GM19463 (cell line): Measurements from ENCODE around the gene PROCR.
A peak's percentile ranks its signal among the peaks of the same experiment; 100 is the strongest.
"Not testable (repeated sequence)": the region's sequence is repeated elsewhere in the genome, so short reads cannot be mapped to it uniquely, and the experiment has no call there.

Experiments used
- ATAC-seq: cut with Tn5 transposase; IDR thresholded peaks from one replicate; pipeline ENCODE4 v1.9.1; 2021; ENCODE audit warnings: mild to moderate bottlenecking, moderate library complexity; ENCODE audit not compliant: unreplicated experiment

Gene PROCR

GRCh38 chr20:35171753-35172433 lies at the start of gene PROCR:
PROCR (plus strand) TSS chr20:35172072; CDS start chr20:35172155, 83 bp downstream.
- no peak for ATAC-seq

DNA sequence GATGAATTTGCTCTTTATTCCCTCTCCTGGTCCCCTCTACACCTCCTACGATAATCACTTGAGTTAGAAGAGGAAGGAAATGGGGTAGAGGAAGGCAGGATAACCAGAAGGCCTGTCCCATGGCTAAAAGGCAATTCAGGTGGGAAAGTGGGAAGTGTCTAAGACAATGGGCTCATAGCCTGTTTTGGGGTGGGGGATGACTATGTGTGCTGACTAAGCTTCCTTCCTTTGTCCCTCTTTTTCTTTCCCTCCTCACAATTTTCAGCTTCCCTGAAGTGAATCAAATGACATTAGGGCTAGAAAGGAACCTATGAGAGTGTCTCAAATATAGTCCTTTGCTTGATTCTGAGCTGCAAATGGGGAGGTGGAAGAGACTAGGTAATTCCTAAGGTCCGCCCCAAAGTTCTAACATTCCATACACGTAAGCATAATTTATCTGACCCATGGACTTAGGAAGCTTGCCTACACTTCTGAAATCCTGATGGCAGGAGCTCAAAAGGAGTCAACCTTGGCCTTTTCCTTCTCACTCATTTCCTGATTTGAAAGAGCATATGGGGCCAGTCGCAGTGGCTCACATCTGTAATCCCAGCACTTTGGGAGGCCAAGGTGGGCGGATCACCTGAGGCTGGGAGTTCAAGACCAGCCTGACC lies 49.0 kb upstream of the PROCR start:
- no peak for ATAC-seq

- ATAC-seq = no peak
These were observed 46.1 kb upstream of the PROCR start for GRCh38 chr20:35125753-35126152.

DNA sequence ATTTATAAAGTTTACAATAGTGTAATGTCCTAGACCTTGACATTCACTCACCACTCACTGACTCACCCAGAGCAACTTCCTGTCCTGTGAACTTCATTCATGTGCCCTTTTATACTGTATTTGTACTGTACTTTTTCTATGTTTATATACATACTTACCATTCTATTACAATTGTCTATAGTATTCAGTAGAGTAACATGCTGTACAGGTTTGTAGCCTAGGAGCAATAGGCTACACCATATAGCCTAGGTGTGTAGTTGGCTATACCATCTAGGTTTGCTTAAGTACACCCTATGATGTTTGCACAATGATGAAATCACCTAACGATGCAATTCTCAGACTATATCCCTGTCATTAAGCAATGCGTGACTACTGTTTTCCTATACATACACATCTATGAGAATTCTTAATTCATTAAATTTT lies 42.2 kb upstream of the PROCR start:
- ATAC-seq = no peak

DNA sequence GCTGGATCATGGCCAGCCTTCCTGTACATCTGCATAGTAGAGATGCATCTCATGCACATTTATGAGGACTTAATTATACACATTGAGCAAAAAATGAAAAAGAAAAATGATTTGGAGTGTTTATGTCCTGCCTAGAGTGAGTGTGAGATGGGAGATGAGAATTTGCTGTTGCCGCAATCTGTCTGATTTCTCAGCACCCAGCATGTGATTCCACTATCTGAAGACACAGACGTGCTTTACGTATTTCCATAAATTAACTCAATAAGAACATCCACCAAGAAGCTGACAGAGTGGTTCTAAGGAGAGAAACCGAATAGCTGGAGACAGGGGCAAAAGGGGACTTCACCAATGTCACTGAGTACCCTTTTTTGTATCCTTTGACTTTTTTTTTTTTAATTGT lies 39.9 kb upstream of the PROCR start:
- ATAC-seq = no peak

DNA sequence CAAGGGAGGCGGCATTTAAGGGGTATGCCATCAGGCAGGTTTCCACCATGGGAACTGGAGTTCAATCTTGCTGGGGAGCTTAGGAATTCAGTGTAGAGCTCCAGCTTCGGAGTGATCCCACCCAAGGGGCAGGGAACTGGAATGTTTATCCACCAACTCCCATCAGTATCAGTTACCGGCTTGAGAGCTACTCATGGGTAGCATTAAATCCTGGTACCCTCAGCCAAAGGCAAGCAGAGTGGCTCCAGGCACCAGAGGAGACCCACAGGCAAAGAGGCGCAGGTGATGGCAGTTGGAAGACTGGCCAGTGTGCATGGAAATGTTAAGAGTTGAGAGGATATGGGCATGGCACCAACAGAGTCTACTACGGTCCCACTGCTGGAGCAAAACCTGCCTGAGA lies 38.8 kb upstream of the PROCR start:
- ATAC-seq = no peak

DNA sequence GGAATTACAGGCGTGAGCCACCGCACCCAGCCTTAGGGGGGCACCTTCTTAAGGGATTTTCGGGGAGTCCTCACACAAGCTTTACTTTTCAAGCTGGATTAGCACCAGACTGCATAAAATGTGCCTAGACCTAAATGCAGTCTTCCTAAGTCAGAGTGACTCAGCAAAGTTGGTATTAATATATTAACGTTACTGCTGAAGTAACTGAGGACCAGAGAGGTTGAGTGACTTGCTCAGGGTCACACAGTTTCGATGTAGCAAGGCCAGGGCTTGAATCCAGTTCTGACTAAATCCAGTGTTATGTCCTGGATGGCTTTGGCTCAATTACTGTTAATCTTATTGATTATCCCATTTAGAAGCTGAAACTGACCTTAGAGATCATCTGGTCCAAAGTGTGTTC lies 38.1 kb upstream of the PROCR start:
- no peak for ATAC-seq

GRCh38 chr20:35134472-35134871 lies 37.4 kb upstream of the PROCR start:
- no peak for ATAC-seq

DNA sequence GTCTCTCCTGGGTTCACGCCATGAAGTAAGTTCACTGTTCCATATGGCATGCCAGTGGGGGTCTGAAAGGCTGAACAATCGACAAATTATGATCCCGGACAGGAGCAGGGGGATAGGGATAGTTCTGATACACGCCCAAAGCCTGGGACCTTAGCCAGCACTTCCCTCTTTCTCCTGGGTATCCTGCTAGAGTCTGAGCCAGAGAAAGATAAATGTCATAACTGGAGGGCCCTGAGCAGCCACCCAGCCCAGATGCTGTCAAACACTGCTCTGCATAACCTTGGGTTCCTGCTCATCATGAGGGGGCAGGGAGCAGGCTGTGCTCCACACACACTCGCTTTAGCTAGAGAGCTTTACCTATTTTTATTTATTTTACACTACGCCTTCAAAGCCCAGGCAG lies 37.0 kb upstream of the PROCR start:
- ATAC-seq = no peak

- no peak for ATAC-seq
These were observed 35.8 kb upstream of the PROCR start for GRCh38 chr20:35135867-35136586.

GRCh38 chr20:35144694-35145093 lies 27.2 kb upstream of the PROCR start:
- no peak for ATAC-seq

- no peak for ATAC-seq
These were observed 26.7 kb upstream of the PROCR start for GRCh38 chr20:35145141-35145564.

DNA sequence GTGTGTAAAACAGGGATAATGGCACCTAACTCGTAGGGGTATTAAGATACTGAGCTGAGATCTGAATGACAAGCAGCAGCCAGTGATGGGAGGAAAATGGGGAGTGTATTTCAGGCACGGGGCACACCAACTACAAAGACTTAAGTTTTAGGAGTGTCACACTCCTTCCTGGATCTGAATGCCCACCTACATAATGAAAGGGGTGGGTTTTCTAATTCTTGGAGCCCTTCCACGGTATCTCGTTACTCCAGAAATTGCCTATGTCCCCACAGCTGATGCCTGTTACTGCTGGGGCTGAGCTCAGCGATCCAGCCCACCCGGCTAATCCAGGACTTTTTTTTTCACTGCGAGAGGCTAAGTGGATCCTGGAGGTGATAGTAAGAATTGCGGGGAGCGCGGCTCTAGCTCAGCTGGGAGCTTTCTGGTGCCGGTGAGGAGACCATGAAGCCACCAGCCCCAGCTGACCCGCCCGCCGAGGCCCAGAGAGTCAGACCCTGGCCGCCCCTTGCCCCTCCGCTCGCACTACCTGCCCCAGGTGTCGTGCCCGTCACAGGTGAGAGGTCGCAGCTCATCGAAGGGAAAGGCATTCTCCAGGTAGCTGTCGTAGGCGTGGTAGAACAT lies 25.5 kb upstream of the PROCR start:
- no peak for ATAC-seq

GRCh38 chr20:35146920-35147574 lies 24.8 kb upstream of the PROCR start, which contains the start of gene EDEM2:
EDEM2 (minus strand) TSS chr20:35147336; CDS start chr20:35147258, 78 bp downstream.
- peak; percentile 64 for ATAC-seq

DNA sequence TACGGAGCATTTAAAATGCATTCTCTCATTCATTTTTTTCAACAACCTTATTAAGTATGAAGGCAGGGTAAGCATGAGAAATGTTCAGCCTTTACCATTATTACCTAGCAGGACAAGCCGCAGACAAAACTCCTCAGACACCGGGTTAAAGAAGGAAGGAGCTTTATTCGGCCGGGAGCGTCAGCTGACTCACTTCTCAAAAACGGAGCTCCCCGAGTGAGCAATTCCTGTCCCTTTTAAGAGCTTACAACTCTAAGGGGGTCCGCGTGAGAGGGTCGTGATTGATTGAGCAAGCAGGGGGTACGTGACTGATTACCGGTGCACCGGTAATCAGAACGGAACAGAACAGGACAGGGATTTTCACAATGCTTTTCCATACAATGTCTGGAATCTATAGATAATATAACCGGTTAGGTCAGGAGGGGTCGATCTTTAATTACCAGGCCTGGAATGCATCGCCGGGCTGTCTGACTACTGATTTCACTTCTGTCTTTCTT lies 24.2 kb upstream of the PROCR start:
- ATAC-seq = peak; percentile 7

DNA sequence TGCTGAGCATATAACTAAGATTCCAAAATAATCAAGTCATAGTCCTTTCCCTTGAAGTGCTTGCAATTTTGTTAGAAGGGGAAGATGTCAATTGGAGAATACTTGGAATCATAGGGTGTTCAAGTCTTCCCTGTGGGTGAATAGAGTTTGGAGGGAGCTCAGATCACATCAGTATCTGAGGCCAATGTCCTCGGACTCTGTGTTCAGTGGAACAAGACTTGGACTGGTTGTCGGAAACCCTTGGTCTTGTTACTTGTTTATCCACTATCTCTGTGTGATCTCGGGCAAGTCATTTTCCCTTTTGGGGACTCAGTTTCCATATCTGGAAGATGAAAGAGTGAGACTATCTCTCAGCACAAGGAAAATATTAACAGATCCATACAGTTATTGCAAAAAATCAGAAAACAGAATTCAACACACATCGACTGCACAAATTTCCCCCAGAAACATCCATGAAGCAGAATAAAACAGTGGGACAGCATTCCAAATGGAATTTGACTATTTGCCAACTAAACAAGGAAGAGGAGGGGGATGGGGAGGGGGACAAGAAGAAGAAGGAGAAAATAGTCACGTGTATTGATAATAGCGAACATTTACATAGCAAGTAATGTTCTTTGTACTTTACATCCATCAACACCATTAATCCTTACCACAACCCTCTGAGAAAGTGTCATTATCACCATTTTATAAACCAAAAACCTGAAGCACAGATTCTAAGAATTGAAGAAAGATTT lies 20.9 kb upstream of the PROCR start:
- no peak for ATAC-seq

GRCh38 chr20:35151736-35152135 lies 20.1 kb upstream of the PROCR start:
- no peak for ATAC-seq

DNA sequence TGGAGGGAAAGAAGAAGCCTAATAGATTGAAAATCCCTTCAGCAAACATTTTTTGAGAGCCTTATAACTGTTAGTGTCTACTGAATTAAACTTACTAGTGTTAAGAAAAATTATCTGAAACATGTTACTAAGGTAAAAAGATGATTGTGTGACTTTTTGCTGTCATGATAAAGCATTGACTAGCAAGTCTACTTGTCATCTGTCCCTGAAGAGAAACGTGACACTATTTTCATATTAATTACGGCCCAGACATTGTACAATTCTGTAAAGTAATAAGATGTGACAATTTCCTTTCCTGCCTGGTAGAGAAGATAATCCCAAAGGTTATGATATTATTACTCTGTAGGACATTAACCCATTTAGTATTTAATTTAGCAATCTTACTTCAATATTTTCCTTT lies 15.9 kb upstream of the PROCR start:
- ATAC-seq = no peak

GRCh38 chr20:35156978-35157377 lies 14.9 kb upstream of the PROCR start:
- no peak for ATAC-seq

GRCh38 chr20:35160341-35160740 lies 11.5 kb upstream of the PROCR start:
- not testable (repeated sequence) for ATAC-seq
